Neuron (in vitro differentiated cells): Measurements from ENCODE around the gene KMT5C.

Source experiments
- H2AFZ ChIP-seq: one replicate; pipeline ENCODE4 v1.6.1; 2013; ENCODE audit warnings: low read depth, mild to moderate bottlenecking, inconsistent platforms, low read length, moderate library complexity
- H3K27me3 ChIP-seq: one replicate; pipeline ENCODE4 v1.6.1; 2013; ENCODE audit warnings: low read length; ENCODE audit not compliant: insufficient read depth
- H3K36me3 ChIP-seq: one replicate; pipeline ENCODE4 v1.6.1; 2013; ENCODE audit warnings: low read length; ENCODE audit not compliant: insufficient read depth
- H3K4me1 ChIP-seq: one replicate; pipeline ENCODE4 v1.6.1; 2013; ENCODE audit warnings: low read length; ENCODE audit not compliant: insufficient read depth
- H3K4me3 ChIP-seq: 2 replicates; pipeline ENCODE4 v1.5.1; 2013; ENCODE audit warnings: mild to moderate bottlenecking, low read length, moderate library complexity
- H3K9me3 ChIP-seq: one replicate; pipeline ENCODE4 v1.6.1; 2013; ENCODE audit warnings: low read length

The KMT5C gene

DNA sequence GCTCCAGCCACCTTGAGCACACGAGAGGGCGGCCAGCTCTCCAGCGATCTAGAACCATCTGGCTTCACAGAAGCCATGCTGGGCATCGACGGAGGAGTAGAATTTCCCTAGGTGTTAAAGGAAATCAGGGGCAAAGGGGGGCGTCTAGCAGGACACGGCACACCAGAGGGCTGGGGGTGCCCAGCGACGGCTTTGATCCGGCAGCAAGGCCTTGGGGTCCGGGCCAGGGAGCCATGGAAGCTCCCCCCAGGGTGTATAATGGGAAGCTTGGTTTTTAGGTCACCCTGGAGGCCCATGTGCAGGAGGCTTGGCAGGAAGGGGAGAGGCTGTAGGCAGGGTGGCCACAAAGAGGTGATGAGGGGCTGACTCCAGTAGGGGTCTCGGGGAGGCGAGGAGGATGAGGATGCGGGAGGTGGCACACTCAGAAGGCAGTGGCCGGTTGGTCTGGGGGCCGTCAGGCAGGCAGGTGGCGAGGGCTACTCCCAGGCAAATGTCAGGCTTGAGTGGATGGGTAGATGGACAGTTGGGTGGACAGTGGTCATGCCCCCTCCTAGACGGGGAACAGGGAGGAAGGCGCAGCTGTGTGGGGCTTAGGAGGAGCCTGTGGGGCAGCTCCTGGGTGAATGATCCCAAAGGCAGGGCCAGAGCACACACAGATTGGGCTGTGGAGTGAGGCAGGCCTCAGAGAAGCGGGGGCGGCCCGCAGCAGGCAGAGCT is 5.6 kb downstream of the KMT5C start:
- no peak overlapping the region for H3K4me3 ChIP-seq
- H2AFZ ChIP-seq = no peak overlapping the region
- no peaks in the 10 kb centered on the region for H3K9me3 ChIP-seq
- H3K36me3 ChIP-seq = peaks cover 33% of the 10 kb centered on the region
- H3K27me3 ChIP-seq = no peaks in the 10 kb centered on the region
- peaks cover 13% of the 10 kb centered on the region for H3K4me1 ChIP-seq

DNA sequence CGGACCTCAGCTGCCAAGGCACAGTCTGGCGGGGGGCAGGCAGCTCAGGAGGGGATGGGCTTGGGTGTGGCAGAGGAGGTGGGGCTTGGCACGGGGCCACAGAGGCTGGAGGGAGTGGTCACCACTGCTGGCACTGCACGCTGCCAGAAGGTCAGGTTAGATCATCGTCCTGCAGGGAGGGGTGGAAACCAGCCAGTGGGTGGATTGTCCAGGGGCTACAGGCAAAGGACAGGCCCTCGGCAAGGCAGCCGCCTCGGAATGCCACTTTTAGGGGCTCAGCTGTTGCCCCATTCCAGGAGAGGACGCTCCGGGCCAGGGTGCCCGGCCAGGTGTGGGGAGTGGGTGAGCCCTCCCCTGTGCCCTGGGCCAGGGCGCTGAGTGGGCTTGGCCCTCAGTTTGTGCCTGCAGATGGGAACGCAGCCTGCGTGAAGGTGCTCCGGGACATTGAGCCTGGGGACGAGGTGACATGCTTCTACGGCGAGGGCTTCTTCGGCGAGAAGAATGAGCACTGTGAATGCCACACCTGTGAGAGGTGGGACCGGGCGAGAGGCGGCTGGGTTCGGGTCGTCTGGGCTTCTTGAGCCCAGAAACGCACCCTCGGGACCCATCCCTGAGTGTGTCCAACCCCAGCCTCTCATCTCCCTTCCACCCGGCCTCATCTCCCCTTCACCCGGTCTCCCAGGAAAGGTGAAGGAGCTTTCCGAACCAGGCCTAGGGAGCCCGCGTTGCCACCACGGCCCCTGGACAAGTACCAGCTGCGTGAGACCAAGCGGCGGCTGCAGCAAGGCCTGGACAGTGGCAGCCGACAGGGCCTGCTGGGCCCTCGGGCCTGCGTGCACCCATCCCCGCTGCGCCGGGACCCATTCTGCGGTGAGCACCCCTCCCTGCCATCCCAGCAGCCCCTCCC is 6.4 kb downstream of the KMT5C start:
- H2AFZ ChIP-seq = no peak overlapping the region
- H3K4me1 ChIP-seq = peaks cover 13% of the 10 kb centered on the region
- no peak overlapping the region for H3K4me3 ChIP-seq
- H3K27me3 ChIP-seq = no peaks in the 10 kb centered on the region
- peaks cover 33% of the 10 kb centered on the region for H3K36me3 ChIP-seq
- no peaks in the 10 kb centered on the region for H3K9me3 ChIP-seq

DNA sequence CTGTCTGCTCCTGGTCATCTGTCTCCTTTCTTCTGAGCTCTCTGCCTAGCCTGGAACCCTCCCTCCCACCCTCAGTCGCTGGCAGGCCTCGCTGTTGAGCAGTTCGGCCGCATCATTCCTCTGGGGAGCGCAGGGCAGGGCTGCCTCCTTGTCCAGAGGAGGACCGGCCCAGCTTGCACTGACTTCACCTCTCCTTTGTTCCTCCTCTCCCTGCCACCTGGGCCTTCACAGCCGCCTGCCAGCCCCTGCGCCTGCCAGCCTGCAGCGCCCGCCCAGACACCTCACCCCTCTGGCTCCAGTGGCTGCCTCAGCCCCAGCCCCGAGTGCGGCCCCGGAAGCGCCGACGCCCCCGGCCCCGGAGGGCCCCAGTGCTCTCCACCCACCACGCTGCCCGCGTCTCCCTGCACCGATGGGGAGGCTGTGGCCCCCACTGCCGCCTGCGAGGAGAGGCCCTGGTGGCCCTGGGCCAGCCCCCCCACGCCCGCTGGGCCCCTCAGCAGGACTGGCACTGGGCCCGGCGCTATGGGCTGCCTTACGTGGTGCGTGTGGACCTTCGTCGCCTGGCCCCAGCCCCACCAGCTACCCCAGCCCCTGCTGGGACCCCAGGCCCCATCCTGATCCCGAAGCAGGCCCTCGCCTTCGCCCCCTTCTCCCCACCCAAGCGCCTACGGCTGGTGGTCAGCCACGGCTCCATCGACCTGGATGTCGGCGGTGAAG is 7.2 kb downstream of the KMT5C start:
- Histone ChIP-seq H3K4me3 (no peak overlapping the region), H3K36me3 (peaks cover 33% of the 10 kb centered on the region), H3K27me3 (peaks cover 5% of the 10 kb centered on the region), H3K4me1 (peaks cover 7% of the 10 kb centered on the region), H2AFZ (no peak overlapping the region), H3K9me3 (no peaks in the 10 kb centered on the region)

DNA sequence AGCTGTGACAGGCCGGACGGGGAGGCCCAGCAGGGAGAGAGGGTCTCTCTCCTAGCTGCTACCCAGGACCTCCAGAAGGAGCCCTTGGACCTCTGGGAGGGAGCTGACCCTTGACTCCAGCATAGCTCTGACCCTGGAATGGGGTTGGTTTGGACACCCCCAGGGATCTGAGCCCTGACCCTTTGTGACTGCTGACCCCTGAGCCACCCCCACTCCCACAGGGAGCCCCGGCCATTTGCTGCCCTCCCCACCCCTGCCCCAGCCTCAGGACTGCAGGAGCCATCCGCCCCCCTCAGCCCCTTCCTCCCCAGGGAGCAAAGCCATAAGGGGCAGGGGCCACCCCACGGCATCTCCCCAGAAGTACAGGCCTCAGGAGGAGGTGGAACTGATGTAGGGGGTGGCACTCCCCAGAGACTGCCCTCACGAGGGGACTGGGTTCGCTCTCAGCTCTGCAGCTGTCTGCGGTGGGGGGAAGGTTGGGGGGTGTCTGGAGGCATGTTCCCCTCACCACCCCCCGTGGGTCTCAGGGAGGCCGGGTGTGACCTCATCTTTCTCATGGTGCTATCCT is 7.8 kb downstream of the KMT5C start:
- H2AFZ ChIP-seq = no peak overlapping the region
- H3K4me1 ChIP-seq = peaks cover 6% of the 10 kb centered on the region
- no peak overlapping the region for H3K4me3 ChIP-seq
- peaks cover 3% of the 10 kb centered on the region for H3K9me3 ChIP-seq
- peaks cover 33% of the 10 kb centered on the region for H3K36me3 ChIP-seq
- H3K27me3 ChIP-seq = peaks cover 11% of the 10 kb centered on the region

DNA sequence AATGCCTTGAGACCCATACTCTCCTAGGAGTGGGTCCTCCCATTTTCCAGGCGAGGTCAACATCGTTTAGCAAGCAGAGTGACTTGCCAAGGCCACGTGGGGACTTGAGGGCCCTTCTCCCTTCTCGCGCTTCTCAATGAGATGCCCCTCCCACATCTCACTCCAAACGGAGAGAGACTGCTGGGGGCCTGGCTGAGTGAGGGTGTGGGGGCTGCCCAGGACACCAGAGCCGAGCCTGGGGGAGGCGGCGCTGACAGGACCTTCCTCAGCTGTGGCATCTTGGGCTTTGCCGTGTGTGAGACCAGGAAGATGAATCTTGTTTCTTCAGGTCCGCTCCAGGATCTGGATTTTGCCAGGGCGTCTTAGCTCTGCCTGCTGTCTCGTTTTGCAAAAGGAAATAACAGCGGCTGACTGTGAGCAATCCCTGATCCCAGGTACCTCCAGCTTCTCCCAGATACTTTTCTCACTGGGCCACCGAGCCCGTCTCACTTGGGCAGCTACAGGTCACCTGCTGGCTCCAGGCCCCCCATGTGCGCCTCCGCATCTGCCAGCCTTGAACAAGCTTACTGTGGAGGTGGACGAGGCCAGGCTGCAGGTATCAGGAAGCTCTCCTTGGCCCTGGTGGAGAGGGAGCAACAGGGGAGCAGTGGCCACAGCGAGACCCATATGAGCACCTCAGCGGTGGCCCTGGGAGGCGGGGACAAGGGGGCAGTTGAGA is 8.8 kb downstream of the KMT5C start:
- Histone ChIP-seq H3K4me3 (no peak overlapping the region), H3K27me3 (peaks cover 21% of the 10 kb centered on the region), H2AFZ (no peak overlapping the region), H3K9me3 (peaks cover 3% of the 10 kb centered on the region), H3K4me1 (peaks cover 10% of the 10 kb centered on the region), H3K36me3 (peaks cover 24% of the 10 kb centered on the region)

DNA sequence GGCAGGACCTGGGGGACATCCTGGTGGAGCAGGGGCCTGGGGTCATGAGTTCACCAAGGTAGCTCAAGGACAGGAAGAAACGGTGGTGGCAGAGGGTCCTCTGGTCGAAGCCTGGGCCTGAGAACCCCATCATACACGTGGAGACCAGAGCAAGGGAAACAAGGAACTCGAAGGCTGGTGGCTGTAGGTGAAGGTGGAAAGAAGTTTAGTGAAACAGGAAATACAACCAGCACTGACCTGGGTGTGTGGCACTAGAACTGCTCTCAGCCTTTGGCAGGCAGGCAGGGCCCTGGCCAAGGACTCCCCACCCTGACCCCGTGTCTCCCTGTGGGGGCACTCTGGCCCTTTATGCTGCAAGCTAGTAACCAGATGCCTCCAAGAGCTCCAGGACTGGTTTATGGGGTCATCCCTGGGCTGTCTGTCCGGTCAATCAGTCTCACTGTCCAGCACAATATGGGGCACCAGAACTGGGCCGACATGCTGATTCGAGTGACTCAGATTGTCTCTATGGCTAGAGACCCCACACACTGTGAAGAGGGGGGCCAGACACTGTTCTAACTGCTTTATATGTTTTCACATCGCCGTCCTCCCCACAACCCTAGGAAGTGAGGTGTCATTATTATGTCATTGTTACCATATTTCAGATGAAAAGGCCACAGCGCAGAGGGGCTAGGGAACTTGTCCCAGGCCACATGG is 11.1 kb downstream of the KMT5C start:
- Histone ChIP-seq H2AFZ (no peak overlapping the region), H3K4me3 (no peak overlapping the region), H3K9me3 (peaks cover 3% of the 10 kb centered on the region), H3K4me1 (peaks cover 14% of the 10 kb centered on the region), H3K27me3 (peaks cover 39% of the 10 kb centered on the region), H3K36me3 (peaks cover 8% of the 10 kb centered on the region)

DNA sequence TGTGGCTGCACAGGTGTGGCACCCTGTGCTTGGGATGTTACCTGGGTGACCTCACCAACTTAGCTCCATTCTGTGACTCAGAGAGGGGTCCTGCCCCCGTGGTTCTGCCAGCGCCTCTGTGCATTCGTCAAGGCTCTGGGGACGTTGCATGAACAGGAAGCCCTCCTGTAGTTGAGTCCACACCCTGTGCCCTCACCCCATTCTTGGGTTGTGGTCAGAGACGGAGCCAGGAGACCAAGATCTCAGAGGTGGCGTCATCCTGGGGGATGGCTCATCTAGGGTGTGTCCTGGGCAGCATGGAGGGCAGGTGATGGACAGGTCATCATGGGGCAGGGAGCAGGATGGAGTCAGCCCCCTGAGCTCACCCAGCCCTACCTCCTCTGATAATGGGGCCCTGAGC is 12.4 kb downstream of the KMT5C start:
- peaks cover 14% of the 10 kb centered on the region for H3K4me1 ChIP-seq
- H3K27me3 ChIP-seq = peaks cover 51% of the 10 kb centered on the region
- H3K9me3 ChIP-seq = peaks cover 4% of the 10 kb centered on the region
- H3K36me3 ChIP-seq = peaks cover 3% of the 10 kb centered on the region
- H2AFZ ChIP-seq = no peak overlapping the region
- H3K4me3 ChIP-seq = no peak overlapping the region

DNA sequence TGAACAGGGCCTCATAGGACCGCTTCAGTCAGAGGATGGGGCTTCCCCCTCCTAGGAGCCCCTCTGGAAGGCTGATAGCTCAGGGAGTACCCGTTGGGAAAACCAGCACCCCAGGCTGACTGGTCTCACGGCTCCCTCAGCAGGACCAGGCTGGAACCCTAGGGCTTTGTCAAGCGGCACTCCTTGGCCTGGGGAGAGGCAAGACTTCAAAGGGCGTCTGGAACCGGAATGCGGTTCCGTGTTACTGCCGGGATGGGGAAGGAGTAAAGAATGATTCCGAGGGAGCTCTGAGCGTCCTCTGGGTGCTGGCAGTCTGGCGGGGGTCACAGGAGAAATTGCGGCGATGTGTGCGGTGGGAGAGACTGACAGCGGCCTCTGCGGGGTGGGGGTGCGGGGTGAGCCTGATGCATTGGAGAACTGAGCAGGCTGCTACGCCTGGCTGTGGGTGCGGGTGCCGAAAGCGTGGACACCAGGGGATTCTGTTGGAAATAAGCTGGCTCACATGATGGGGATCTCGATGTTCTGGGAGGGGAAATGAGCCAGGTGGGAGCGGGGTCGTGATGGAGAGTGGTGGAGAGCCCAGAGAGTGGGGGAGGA is 13.0 kb downstream of the KMT5C start:
- peaks cover 56% of the 10 kb centered on the region for H3K27me3 ChIP-seq

DNA sequence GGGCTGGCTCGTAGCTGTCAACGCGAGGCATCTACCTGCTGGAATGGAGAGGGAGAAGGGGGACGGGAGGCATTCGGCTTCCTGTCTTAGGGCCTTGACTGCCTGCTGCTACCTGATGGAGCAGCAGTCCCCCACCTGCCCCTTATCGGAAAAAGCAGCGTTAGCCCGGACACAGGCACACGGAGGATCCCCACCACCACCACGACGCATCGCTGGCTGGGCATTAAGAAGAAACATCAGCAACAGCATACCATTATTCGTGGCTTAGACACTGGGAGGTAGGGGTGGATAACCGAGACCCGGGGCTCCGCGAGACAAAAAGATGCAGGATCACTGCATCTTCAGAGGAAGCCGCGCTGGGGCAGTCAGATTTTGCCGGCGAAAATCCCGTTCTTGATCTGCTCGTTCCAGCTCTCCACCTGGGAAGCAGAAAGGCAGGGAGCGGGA is 13.7 kb downstream of the KMT5C start:
- Histone ChIP-seq H2AFZ (no peak overlapping the region), H3K9me3 (peaks cover 5% of the 10 kb centered on the region), H3K27me3 (peaks cover 56% of the 10 kb centered on the region), H3K4me1 (peaks cover 10% of the 10 kb centered on the region), H3K4me3 (peak overlapping the region; percentile 36), H3K36me3 (no peaks in the 10 kb centered on the region)

More for the DNA sequence above, 13.0 kb downstream of the KMT5C start:
- Histone ChIP-seq H3K9me3 (peaks cover 5% of the 10 kb centered on the region), H3K4me1 (peaks cover 14% of the 10 kb centered on the region), H2AFZ (no peak overlapping the region), H3K36me3 (no peaks in the 10 kb centered on the region), H3K4me3 (no peak overlapping the region)

DNA sequence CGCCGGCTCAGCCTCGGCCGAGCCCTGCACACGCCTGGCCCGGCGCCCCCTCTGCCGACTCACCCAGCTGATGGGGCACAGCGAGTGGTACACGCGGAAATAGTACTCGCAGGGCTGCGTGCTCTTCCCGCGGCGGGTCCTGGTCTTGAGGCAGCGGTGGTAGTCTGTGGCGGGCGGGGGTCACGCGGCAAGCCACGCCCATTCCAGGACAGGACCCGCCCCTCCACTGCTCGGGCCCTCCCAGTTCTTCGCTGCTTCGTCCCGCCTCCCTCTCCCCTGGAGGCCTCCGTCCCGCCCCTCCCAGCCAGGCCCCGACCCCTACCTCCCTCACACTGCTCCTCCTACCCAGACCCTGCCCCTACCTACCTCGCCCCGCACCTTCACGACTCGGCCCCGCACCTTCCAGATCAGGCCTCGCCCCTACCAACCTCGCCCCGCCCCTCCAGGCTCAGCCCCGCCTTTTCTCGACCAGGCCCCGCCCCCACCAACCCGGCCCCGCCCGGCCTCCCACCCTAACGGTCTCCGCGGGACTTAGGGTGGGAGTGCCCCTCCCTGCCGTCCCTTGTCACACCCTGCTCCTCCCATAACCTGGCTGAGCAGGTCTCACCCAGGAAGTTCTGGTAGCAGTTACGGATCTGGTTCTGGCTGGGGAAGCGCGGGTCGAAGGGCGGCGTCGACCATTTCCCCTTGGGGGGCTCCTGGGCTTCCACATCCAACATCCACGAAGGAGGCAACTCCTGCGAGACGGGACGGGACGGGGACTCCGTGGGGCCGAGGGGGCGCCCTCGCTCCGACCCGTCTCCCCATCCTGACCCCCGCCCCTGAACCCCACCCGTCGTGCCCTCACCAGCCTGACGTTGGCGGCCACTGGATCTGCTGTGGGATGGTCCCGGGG is 14.4 kb downstream of the KMT5C start:
- H3K27me3 ChIP-seq = peaks cover 56% of the 10 kb centered on the region
- peak overlapping the region; percentile 36 for H3K4me3 ChIP-seq
- peaks cover 5% of the 10 kb centered on the region for H3K9me3 ChIP-seq

DNA sequence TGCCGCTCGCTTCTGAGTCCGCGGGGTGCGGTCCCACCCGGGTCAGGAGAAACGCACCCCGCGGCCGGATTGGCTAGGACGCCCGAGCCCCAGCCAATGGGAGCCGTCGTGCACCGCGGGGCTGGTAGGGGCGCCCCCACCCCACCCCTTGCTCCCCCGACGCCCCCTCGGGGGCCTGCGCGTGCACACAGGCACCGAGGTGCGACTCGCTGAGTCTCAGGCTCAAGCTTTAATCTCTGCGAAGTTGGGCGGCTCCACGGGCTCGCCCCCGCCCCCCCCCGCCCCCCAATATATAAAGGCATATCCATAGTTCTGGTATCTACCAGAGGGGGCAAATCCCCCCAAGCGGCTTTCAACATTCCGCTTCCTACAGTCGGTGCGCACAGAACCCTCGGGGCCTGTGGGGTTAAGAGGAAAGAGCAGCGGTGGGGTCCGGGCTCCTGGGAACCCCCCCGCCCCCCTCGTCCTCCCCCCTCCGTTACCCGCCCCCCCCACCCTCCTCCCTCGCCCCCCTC is 15.1 kb downstream of the KMT5C start, which contains the start of gene COX6B2:
TSS of gene COX6B2 (minus strand) at position 22 of the 515 bp plus-strand sequence. CDS start 198 bp downstream, outside the sequence.
- Histone ChIP-seq H3K4me1 (peaks cover 7% of the 10 kb centered on the region), H2AFZ (no peak within 1 kb of the TSS), H3K4me3 (peak within 1 kb of the TSS; percentile 36), H3K36me3 (no peaks in the 10 kb centered on the region), H3K9me3 (peaks cover 5% of the 10 kb centered on the region), H3K27me3 (peaks cover 56% of the 10 kb centered on the region)

More for the DNA sequence above, 14.4 kb downstream of the KMT5C start:
- H3K36me3 ChIP-seq = no peaks in the 10 kb centered on the region
- H3K4me1 ChIP-seq = peaks cover 7% of the 10 kb centered on the region
- H2AFZ ChIP-seq = no peak overlapping the region
